NCI-H1436 treated with DMSO at 0.1 percent for 48 hours (cell line): ENCODE data around the gene IFI35.
A peak's percentile ranks its signal among the peaks of the same experiment; 100 is the strongest.
"Not testable (repeated sequence)": the region's sequence is repeated elsewhere in the genome, so short reads cannot be mapped to it uniquely, and the experiment has no call there.

Experiments used
- DNase-seq: peaks from one replicate; lab custom pipeline; 2025; lab: John Stamatoyannopoulos, UW

IFI35 gene

DNA sequence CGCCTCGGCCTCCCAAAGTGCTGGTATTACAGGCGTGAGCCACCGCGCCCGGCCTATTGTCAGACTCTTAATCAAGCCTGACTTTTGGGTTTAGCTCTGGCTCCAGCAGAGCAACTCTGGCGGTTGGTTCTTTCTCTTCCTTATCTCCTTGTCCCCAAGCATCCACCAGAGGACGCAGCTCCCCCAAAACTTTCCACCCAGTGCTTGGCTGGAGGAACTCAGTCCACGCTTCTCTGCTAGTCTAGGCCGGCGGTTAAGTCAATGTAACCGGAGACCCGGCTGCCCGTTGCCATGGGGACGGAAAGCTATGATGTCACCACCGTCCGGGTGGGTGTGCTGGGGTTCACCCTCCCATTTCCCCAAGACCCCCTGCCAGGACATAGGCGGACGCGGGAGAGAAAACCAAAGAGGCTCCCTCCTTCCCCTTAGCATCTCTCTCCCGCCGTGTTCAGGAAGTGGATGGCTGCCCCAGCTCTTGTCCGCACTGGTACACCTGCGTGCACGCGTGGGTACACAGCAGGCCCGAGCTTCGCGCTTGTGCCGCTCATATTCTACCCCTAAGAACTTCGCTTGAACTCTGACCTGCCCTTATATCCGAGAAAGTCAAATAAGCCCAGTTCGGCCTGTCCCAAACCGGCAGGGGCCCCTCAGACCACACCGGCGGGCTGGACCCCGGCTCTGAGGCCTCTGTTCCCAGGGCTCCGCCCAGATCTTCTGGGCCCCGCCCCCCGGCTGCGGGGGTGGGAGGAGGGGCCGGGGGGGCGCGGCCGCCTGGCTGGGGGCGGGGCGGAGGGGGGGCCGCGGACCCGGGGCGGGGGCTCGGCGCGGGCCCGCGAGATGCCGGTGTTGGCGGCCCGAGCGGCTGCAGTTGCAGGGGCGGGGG is 18.1 kb downstream of the IFI35 start, which contains the start of gene RND2:
Gene RND2, plus strand, starts transcription at position 825 of the 883 bp plus-strand sequence. CDS start 117 bp downstream, outside the sequence.
- peak; percentile 90 for DNase-seq

DNA sequence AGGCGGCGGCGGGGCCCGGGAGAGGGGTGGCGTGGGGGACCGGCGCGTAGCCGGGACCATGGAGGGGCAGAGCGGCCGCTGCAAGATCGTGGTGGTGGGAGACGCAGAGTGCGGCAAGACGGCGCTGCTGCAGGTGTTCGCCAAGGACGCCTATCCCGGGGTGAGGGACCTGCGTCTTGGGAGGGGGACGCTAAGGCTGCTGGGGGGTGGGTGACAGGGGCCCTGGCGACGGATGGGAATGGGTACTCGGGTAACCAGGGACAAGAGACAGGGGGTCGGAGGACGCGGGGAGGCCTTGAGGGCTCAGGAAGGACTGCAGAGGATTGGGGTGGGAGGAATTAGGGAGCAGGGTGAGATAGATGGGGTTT is 18.7 kb downstream of the IFI35 start:
- DNase-seq, result no peak

DNA sequence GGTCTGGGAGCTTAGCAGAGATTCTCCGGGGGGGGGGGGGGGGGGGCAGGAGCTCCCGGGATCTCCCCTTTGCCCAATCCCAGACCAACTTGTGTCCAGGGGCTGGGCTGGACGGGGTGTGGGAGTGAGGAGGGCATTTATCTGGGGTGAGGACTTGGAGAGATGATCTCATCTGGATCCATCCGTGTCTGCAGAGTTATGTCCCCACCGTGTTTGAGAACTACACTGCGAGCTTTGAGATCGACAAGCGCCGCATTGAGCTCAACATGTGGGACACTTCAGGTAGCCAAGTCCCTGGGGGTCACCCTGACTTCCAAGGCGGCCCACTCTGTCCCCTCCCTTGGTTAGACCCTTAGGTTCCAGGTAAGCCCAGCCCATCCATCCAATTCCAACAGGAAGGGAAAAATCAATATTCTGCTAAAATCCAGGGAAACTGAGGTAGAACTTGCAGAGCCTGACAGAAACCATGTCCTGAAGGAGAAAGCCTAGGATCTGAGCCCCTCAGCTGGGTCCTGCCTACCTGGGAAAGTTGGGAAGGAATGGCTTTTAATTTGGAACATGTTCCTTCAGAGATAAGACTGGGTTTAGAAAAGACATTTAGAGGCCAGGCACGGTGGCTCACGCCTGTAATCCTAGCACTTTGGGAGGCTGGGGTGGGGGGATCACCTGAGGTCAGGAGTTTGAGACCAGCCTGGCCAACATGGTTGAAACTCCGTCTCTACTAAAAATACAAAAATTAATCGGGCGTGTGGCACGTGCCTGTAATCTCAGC is 19.4 kb downstream of the IFI35 start:
- DNase-seq, result no peak

DNA sequence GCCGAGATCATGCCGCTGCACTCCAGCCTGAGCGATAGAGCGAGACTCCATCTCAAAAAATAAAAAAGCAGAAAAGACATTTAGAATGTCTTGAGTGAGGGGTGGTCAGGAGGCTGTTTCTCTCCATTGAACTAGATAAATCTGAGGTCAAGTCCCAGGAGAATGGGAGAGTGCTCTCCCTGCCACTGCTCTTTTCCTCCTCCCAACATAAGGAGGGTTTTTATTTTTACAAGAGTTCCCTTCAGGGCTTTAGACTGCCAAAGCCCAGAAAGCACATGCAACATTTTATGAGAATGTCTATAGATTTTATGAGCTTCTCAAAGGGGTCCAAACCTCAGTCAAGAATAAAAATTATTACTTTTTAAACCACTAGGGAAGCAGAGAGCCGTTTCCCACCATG is 20.0 kb downstream of the IFI35 start:
- DNase-seq, result no peak

DNA sequence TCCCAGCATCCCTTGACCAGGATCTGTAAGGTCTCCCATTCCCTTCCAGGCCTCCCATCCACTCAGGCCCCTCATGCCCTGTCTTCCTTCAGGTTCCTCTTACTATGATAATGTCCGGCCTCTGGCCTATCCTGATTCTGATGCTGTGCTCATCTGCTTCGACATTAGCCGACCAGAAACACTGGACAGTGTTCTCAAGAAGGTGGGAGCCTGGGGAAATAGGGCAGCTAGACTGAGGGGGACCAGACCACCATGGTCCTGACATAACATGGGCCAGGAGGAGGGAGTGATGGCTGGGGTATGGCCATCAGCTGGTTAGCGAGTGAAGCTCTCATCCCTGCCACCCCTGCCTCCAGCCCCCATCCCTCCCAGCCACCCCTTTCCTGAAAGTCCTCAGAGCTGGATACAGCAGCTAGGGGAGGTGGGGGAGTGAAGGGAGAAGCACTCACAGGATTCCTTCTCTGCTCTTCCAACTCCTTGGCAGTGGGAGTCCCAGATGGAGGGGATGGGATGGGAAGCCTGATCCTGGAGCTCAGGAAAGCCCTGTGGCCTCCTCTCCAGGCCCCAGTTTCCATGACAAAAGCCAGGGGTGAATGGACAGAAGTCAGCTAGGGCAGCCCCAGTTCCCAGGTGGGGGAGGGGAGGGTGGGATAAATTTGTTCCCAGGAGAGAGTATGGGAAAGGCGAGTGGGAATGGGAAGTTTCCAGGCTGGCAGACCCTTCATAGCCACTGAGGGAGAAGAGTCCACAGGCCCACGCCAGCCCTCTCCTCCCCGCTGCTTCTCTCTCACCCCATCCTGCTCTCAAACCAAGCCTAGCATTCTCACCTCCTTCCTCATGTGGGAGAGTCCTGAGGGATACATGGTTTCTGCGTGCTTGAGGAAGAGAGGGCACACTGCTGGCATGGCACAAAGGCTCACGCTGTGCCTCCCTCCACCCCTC is 20.8 kb downstream of the IFI35 start:
- no peak for DNase-seq

DNA sequence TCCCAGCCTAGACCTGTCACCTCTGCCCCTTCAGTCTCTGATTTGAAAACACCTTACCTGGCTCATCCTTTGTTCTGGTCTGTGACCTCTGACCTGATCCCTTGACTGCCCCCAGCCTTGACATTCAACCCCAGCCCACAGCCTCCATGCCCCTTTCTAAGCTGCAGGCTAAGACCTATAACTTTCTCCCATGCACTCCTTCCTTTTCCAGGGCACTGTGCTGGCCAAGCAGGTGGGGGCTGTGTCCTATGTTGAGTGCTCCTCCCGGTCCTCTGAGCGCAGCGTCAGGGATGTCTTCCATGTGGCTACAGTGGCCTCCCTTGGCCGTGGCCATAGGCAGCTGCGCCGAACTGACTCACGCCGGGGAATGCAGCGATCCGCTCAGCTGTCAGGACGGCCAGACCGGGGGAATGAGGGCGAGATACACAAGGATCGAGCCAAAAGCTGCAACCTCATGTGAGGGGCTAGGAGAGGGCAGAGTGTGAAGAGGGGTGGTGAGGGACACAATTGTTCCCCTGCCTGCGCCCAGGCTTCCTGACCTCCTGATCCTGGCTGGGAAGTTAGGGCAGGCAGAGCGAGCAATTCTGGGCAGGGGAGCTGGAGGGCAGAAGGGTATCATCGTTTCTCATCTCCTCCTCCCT is 21.8 kb downstream of the IFI35 start:
- no peak for DNase-seq

DNA sequence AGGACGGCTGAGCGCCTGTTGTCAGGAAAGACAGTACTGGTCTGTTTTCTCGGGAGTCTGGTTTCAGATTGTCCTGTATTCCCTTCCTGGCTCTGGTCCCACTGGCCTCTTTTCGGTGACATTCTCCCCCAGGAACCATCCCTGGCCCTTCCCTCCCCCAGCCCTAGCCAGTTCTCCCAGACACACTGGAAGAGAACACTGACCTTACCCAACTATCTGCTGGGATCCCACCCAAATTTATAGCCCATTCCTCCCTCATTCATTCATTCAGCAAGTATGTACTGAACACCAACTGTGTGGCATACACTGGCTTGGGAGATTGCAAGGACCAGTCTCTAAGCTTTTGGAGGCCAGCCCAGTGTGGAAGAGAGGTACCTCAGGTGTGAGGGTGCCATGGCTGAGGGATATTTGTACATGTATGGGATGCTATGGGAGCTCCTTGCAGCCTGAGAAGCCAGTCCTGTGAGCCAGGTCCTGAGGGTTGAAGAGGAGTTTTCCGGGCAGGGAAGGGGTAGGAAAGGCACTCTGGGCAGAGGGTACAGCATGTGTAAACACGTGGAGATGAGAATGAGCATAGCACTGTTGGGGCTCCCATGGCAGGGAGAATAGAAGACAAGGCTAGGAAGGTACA is 23.7 kb downstream of the IFI35 start:
- DNase-seq, result no peak

DNA sequence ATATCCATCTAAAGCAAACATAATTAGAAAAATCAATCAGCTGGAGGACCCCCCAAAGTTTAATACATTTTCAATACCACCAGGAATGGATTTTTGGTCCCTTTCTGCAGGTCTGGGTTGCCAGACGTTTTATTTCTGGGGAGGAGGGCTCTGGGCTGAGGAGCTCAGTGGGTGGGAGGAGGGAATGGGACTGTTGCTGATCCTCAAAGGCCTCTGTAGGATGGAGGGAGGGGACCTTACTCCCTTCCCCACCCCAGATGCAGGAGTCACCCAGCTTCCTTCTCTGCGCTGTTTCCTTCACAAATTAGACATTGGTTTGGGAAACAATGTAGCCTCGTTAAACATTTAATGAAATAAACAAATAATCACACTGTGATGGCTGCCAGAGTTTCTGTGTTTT is 25.1 kb downstream of the IFI35 start:
- DNase-seq, result no peak

DNA sequence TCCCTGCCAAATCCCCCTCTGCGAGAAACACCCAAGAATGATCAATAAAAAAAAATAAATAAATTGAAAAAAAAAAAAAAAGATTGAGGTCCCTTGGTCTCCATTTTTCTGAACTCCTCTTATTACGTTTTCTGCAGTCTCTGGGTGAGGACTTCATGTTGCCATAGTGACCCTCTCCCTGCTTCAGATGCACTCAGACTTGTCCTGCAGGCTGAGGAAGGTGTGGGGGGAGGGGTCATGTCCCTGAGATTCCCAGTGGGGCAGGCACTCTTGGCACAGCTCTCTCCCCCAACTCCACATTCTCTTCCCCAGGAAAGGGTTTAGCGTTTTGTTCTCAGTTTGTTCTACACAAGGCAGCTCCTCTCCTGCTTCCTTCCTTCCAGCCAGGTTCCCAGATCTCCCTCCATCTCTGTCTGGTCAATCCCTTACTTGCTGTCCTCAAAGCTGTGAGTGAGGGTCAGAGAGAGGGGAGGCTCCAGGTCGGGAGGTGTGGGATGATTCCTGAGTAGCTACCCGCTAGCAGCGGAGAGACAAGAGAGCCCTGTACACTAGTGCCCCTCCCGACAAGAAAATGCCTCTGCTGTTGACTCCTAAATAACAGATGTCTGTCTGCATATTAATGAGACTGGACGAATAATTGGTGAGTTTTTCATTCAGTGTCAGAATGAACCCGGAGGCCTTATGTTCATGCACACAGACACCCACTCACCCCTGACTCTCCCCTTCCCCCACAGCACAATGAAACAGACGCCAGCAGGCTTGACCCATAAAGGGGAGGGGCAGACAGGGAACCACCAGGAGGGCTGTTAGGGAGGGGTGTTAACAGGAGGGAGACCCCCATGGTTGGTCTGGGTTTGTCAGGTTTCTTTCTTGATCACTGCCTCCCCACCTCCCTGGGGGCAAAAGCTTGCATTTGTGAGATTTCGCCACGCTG is 27.6 kb downstream of the IFI35 start:
- no peak for DNase-seq

DNA sequence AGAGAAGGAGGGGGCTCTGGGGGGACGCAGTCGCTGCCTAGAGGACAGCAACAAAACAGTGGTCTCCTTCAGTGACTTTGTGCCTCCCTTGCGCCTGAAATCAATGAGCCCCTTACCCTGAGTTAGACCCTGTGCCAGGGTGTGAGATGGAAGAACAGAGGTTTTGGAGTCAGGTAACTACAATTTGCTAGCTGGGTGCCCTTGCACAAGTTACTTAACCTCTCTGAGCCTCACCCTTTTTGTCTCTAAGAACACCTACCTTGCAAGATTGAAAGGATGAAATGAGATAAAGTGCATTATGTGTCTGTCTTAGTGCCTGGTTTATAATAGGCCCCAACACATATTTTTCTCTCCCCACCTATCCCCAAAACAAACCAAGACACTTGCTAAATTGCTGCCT is 28.3 kb downstream of the IFI35 start:
- no peak for DNase-seq

DNA sequence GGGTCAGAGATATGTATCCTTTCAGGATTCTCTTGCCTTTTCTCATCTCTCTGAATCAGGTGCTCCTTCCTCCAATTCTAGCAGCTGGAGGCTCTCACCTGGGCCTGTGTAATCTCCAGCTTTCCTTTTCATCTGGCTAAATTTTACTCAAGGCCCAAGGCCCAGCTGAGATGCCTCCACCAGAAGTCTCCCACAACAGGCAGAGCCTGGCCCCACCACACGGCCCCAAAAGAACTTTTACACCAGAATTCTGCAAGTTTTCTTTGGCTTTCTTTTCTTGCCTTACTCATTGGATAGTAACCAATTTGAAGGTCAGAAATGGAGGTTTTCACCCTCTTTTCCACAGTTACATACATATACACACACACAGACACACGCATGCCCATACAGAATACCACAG is 33.1 kb downstream of the IFI35 start:
- no peak for DNase-seq

DNA sequence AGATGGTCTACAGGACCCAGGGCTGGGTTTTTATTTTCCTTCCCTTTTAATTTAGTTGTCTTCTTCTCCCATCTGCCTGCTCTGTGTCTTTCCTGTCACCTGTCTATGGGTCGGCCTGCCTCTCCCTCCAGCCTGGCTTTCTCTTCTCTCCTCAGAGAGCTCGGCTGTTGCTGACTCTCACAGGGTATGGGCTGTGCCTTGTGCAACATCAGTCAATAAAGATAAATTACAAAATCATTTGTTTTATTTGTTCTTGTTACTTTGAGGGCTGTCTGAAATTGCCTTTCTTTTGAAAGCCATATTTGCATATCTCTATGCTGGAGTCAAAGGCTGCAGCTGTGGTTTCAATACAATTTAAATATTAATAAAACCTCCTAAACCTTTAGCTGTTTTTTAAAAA is 34.1 kb downstream of the IFI35 start:
- DNase-seq, result no peak

DNA sequence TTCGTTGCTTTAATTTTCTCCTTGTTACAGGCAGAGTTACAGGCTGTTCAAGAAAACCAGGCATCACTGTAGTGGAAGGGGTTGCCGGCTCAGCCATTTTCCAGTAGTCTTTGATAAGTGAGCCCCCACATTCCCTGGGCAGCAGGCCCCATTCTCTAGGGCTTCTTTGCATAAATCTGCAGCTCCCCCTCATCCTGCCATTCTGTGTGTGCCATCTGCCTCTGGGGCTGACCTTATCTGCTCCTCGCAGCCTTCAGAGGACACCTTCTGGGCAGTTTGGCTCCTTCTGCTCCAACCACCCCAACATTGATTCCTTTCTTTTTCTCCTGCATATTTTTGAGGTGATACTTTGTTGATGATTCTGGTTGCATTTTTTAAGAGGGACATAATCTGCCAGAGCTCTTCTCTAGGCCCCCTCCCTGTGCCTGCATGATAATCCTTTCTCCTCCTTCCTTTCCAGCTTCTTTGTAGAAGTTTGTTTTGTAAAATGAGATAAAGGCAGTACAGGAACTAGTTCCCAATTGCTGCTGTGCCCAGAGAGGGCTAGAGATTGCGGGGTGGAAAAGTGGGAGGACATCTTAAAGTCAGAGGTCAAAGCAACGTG is 35.5 kb downstream of the IFI35 start:
- no peak for DNase-seq

DNA sequence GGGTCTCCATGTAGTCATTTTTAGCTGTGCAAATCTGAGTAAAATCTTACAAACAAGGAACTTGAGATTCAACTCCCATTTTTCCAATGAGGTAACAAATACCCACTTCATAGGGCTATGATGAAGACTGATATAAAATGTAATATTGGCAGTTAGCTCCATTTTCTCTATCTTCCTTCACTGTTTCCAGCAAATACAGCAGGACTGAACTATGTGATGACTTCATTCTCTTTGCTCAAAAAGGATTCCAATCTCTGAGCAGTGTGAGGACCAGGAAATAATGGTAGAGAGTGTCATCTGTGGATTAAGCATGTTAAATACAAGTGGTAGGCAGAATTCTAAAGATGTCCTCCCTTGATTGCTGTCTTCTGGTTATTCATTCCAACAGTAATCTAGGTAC is 36.7 kb downstream of the IFI35 start:
- no peak for DNase-seq

DNA sequence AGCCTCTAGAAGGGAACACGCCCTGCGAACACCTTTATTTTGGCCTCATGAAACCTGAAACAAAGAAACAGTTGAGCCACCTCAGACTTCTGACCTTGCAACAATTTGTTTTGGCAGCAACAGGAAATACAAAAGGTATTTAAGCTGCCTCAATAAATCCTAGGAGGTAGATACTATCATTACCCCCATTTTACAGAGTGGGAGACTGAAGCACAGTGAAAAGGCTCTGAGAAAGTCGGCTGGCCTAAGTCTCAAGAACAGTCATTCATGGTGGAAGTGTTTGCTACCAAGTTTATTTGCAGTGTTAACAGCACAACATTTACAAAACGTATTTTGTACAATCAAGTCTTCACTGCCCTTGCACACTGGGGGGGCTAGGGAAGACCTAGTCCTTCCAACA is 37.4 kb downstream of the IFI35 start:
- no peak for DNase-seq

DNA sequence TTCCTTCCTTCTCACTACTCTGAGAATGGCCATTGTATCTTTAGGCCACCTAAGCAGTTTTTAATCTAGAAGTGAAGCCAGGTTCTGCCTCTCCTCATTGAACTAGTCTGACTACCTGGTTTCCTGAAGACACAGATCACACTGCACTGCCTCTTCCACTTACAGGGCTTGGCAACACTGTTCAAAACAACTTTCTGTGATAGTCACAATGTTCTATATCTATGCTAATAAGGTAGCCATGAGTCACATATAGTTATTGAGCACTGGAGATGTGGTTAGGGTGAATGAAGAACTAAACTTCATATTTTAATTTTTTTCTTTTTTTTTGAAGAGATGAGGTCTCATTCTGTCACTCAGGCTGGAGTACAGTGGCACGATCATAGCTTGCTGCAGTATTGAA is 45.4 kb downstream of the IFI35 start:
- DNase-seq, result no peak

DNA sequence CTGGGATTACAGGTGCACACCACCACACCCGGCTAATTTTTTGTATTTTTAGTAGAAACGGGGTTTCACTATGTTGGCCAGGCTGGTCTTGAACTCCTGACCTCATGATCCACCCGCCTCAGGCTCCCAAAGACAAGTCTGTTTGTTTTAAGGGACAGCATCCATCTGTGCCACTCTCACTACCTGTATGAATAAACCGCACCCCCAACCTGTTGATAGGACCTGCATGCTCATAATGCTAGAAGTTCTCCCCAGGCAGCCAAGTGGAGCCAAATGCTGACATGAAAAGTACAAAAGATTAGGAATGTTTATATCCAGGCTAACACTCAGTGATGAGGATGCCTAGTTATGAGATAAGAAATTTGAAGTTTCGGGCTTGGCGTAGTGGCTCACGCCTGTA is 46.4 kb downstream of the IFI35 start:
- not testable (repeated sequence) for DNase-seq

DNA sequence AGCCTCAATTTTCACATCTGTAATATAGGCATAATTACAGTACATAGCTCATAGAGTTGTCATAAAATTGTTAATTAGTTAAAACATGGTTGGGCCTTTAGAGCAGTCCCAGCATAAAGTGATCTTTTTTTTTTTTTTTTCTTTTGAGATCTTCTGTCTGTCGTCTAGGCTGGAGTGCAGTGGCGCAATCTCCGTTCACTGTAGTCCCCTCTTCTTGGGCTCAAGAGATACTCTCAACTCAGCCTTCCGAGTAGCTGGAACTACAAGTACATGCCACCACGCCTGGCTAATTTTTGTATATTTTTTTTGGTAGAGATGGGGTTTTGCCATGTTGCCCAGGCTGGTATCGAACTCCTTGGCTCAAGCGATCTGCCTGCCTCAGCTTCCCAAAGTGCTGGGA is 49.5 kb downstream of the IFI35 start:
- no peak for DNase-seq

DNA sequence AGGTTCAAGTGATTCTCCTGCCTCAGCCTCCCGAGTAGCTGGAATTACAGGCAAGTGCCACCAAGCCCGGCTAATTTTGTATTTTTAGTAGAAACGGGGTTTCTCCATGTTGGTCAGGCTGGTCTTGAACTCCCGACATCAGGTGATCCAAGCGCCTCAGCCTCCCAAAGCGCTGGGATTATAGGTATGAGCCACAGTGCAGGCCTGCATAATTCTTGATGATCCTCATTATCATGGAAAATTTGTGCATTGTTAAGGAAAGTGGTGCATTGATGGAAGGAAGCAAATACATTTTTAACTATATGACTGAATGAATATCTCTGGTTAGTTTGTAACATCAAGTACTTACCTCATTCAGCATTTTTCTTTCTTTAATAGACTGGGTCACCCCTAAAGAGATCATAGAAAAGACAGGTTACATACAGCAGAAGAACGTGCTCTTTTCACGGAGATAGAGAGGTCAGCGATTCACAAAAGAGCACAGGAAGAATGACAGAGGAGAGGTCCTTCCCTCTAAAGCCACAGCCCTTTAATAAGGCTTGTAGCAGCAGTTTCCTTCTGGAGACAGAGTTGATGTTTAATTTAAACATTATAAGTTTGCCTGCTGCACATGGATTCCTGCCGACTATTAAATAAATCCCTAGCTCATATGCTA is 56.5 kb downstream of the IFI35 start:
- no peak for DNase-seq
